NCI-H1417 (cell line): ENCODE results near the gene HOXC13.

ENCODE experiments used
- DNase-seq, 3 experiments: peaks; one replicate each; lab custom pipeline; 2025; lab: John Stamatoyannopoulos, UW

The HOXC13 gene

GRCh38 chr12:53955036-53955775 lies 16.6 kb downstream of the HOXC13 start:
- DNase-seq, result peak in 1 of 3 experiments; percentile 39

DNA sequence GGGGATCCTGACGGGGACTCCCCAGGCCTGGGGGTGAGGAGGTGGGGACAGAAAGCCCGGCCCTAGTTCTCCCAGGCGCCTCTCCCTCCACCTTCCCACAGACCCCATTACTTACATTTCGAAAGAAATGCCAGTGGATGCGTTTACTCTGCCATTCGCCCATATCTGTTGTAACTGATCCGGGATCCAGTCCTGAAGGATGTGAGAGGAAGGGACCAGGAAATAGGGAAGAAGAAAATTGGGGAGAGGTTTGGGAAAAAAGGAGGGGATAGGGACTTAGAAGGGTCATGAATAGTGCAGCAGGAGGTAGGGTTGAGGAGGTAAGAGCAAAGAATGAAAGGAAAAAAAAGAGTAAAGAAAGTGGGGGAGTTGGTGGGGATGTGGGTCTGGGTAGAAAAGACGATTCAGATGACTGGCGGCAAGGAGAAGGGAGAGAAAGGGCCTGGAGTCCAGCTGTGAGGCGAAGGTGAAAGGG lies 17.2 kb downstream of the HOXC13 start:
- no peak for DNase-seq

- DNase-seq, result no peak
These were observed 17.7 kb downstream of the HOXC13 start for GRCh38 chr12:53956251-53956887.

- DNase-seq, result no peak
These were observed 18.4 kb downstream of the HOXC13 start for GRCh38 chr12:53956914-53957536.

DNA sequence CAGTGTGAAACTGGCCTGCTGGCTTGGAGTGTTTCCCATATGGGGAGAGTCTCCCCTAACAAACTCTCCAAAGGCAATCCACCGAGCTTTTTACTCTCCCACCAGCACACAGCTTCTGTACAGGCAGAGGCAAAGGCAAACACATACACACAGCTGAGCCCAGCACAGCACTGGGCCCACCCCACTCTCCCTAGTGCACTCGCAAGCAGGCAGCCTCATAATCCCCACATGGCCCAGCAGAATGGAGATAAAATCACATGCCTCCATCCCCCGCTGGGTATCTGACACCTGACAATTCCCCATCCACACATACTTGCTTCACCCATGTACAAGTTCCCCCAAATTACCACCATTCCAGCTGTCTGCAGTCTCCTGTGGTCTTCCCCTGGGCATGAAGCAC lies 19.5 kb downstream of the HOXC13 start:
- no peak for DNase-seq

GRCh38 chr12:53959314-53959713 lies 20.7 kb downstream of the HOXC13 start:
- DNase-seq, result no peak

- no peak for DNase-seq
These were observed 21.8 kb downstream of the HOXC13 start for GRCh38 chr12:53960187-53961024.

DNA sequence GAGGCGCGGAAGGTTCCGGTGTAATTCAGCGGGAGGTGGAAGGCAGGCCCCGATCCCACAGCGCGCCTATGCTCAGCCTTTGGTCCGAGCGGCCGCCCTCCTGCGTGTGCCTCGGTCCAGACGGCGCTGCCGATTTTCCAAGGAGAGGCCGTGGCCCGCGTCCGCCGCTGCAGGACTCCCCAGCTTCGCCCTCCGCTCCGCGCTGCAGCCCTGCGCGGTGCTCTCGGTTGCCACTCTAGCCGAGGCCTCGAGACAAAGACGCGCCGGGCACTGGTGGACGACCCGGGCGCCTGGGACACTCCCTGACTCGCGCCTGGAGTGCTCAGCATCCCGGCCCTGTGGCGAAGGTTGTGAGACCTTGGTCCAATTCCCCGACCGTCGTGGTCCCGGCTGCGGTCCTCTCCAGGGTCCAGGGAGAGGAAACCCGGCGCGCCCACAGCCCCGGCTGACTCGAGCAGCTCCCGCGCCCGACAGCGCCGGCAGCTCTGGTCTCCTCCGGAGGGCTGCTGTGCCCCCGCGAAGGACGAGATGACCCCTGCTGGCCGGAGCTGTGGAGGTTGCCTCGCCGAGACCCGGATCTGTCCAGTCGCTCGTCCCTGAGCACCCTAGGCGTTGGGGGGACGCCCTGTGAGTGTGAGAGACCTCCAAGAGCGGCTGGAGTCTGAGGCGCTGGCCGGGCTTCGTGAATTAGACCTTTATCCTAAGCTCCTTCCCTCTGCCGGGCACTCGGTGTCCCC lies 22.6 kb downstream of the HOXC13 start:
- DNase-seq, result no peak

DNA sequence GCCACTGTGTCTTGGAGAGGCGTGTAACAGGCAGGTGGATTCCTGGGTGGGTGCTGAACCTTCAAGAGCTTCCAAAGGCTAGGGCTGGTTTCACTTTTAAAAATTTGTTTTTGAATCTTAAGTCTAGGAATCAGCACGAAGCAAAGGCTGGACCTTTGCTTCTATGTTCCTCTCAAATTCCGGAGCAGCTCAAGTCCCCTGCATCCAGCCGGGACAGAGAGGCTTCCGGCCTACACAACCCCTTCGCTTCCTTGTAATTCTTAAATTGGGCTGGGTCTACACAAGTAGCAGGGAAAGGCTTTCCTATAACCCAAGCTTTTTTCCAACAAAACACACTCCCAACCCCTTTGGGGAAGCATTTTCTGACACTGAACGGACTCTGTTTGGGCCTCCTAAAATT lies 24.4 kb downstream of the HOXC13 start:
- DNase-seq, result no peak

- no peak for DNase-seq
These were observed 25.0 kb downstream of the HOXC13 start for GRCh38 chr12:53963434-53964314.

DNA sequence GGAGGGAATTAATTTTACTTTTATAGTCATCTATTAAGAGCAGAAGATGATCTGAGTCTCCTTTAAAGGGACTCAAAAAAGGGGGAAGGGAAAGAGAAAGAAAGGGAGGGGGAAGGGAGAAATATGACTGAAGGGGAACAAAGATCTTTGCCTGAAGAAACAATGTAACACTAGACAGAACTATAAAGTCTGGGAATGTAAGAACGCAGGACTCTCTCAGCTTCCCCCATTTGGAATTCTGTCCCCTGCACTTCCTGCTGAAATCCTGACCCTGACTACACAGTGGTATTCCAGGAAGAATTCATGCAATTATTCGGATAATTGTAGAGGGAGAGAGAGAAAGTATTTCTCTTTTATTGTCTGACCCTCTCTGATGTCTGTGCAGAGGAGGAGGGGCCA lies 25.7 kb downstream of the HOXC13 start:
- no peak for DNase-seq

DNA sequence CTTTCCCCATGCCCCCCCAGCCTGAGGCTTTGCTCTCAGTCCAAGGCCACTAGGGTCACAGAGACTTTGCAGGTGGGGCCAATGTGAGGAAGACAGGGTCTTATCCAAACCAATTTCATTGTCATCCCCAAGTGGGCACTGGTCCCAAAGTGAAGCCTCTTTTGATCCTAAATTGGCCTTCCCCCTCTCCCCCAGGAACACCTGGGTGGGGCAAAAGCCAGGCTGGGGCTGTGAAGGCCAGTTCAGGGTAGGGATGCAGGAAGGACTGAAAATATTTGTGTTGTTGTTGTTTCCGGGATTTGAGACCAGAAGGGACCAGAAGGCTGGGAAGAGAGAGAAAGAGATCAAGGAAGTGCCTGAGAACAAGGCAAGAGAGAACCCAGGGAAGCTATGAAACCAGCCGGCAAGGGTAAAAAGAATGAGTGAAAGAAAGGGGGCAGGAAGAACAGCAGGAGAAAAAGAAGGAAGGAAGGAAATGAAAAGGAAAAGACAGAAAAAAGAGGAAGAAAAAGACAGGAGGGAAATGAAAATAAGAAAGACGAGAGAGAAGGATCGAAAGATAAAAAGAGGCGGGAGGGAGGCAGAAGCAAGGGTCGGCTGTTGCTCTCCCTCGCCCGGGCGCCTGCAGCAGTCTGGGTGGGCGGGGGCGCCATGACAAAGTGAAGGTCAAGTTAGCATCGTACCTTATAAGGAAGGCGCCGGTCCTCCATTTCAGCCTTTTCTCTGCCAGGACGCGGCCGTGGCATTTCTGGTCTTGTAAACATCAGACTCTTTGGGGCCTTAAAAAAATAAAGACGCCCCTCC lies 26.9 kb downstream of the HOXC13 start:
- DNase-seq, result no peak

GRCh38 chr12:53966085-53966384 lies 27.4 kb downstream of the HOXC13 start:
- DNase-seq, result no peak

DNA sequence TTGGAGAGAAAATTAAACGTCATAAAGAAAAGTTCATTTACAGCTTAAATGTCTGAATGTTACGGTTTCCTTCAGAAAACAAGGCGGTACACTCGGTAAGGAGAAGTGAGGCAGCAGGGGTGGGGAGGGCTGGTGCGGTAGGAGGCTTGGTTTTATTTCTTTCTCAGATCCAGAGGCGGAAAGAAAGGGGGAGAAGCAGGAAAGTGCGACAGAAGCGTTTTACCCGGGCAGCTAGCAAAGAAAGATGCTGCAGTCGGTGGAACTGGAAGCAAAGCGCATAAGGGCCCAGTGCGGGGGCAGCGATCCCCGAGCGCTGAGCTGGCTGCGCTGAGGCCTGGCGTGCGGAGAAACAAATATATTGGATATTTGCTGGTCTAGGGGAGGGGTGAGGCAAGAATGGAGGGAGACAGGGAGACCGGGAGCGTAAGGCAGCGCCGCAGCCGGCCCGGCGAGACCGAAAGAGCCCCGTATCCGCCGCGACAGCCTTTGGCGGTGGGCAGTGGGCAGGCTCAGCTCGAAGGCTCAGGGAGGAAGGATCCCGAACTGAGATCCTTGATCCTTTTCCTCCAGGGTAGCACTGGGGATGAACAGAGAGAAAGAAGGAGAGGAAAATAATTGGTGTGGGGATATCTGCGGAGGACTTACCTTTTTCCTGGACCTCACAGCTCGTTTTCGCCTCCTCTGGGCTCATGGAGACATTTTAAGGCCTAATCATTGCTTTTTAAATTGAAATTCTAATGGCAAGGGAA lies 27.9 kb downstream of the HOXC13 start:
- no peak for DNase-seq

- peak in 2 of 3 experiments; percentile 14 to 26 for DNase-seq
These were observed 28.8 kb downstream of the HOXC13 start for GRCh38 chr12:53967421-53967925.

DNA sequence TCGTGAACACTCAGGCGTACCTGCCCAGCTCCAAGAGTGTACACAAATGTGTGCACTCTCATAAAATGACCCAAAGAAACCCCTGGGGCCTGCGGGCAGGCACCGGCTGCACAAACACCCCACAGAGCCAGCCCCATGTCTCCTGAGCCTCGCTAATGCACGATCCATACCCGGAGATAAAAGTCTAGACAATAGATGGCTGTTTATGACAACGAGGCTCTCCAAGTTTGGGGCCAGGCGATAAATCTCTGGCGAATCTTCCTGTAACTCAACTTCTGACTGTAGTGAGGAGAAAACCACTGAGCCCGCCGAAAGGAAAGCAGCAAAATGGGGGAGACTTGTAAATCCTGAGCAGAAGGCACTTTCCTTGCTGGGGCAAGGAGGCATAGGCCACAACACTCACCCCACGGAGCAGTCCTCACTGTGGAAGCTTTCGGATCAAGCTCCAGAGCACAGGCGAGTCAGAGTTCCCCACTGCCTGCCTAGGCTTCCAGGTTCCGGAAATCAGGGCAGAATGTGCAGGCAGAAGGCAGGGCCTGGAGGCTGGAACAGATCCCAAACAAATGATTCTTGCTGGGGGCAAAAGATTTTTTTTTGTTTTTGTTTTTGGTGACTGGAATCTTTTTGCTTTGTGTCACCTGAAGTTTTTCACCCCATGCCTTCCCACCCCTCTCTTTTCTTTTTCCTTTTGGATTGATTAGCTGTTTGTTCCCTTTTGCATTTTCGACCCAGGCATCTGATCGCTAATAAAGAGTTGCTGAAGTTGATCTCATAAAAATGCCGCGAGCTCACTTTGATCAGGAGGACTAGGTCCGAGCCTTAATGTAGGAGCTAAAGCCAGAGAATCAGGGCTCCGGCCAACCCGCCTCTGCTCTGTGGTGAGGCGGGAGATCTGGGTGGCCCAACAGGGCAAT lies 29.8 kb downstream of the HOXC13 start:
- DNase-seq, result no peak

DNA sequence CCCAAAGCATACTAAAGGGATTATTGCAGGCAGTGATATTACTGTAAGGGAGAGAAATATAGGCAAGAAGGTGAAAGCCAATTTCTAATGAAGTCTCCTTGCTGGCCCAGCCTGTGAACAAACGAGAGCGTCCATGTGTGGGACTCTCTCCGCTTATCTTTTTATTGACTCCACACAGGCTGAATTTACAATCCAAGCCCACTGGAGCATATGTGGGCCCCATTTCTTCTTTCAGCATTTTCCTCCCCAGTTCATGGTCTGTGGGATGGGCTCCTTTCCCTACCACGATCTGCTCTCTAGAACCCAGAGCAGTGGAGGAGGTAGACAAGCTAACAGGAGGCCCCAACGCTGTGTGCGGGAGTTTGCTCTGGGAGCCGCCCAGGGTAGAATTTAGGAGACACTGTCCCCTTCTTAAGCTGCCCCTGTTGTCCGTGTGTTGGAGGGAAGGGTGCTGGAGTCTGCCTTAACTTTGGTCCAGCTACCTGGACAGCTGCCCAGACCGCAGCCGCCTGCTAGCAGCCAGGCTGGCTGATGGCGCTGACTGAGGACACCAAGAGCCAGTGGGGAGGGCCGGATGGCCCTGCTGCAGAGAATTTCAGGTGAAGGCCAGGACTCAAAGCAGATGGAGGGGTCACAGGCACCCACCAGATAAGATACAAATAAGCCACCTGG lies 31.1 kb downstream of the HOXC13 start:
- DNase-seq, result no peak
